H1 (cell line): Measurements from ENCODE around the gene ZNF219. TPM values are rescaled to one million over a fixed set of nuclear protein-coding genes. Genes with fewer than 3 reads are reported as not detected.

Experiments used
- CEBPB ChIP-seq: IDR thresholded peaks from 2 replicates; pipeline ENCODE4 v1.6.1; 2012; ENCODE audit warnings: low read depth, low read length
- MAFK ChIP-seq: IDR thresholded peaks from 2 replicates; pipeline ENCODE4 v1.6.1; 2012; ENCODE audit warnings: low read depth, mild to moderate bottlenecking, improper control_type of control experiment, low read length
- NANOG ChIP-seq: IDR thresholded peaks from 2 replicates; pipeline ENCODE4 v1.6.1; 2011; ENCODE audit warnings: low read length, low read depth, mild to moderate bottlenecking, inconsistent platforms; ENCODE audit not compliant: insufficient read depth, poor library complexity, severe bottlenecking
- PHF8 ChIP-seq: fragments of 200-600 bp; sonication (generic); conservative IDR thresholded peaks from 2 replicates; pipeline ENCODE4 v1.7.1; 2012; ENCODE audit warnings: low read depth, mild to moderate bottlenecking, inconsistent platforms, low read length, moderate library complexity
- SIN3A ChIP-seq, 2 experiments: IDR thresholded peaks in 1 of 2; conservative IDR thresholded peaks in 1 of 2; 2 replicates each; pipeline ENCODE4 v1.6.1; 2011 to 2012; ENCODE audit warnings: low read length in 2 of 2, improper control_type of control experiment in 1 of 2, low read depth in 1 of 2, mild to moderate bottlenecking in 1 of 2
- TEAD4 ChIP-seq: IDR thresholded peaks from 2 replicates; pipeline ENCODE4 v1.6.1; 2012; ENCODE audit warnings: low read depth, low read length, inconsistent platforms, mixed read lengths
- polyA plus RNA-seq, 7 experiments: library from polyadenylated mRNA; depleted of rRNA in 3 of 7; stranded (reverse) in 5 of 7; unstranded in 2 of 7; fragments of >200 nt in 5 of 7; fragments of 200-250 nt in 2 of 7; gene quantifications; 1 replicate in 5 of 7; 2 replicates in 1 of 7; 4 replicates in 1 of 7; pipeline versions ENCODE4 v1.2.1 to v1.2.3, GENCODE V29; 2011 to 2013; ENCODE audit warnings: missing spikeins in 2 of 7, mixed read lengths in 2 of 7
- total RNA-seq: library from RNA; stranded (reverse); fragmentation: NEBNext Ultra II Directional; extraction: Animal tissue kit (Norgen Biotek cat#: 25700); gene quantifications from 2 replicates; pipeline ENCODE4 v1.2.1, GENCODE V29; 2021
- TF ChIP-seq, protein P1 (sequence below): fragments of 300-600 bp; sonication (generic); IDR thresholded peaks from 2 replicates; pipeline ENCODE4 v1.7.1; 2012; ENCODE audit warnings: low read length, moderate library complexity, mild to moderate bottlenecking, inconsistent platforms; ENCODE audit not compliant: insufficient replicate concordance

Gene ZNF219
- total and polyA plus RNA-seq, 2 of the 8 experiments (the other 6 are each of a cell fraction or from before 2014, with no cell fraction given) = 113 to 160 TPM

DNA sequence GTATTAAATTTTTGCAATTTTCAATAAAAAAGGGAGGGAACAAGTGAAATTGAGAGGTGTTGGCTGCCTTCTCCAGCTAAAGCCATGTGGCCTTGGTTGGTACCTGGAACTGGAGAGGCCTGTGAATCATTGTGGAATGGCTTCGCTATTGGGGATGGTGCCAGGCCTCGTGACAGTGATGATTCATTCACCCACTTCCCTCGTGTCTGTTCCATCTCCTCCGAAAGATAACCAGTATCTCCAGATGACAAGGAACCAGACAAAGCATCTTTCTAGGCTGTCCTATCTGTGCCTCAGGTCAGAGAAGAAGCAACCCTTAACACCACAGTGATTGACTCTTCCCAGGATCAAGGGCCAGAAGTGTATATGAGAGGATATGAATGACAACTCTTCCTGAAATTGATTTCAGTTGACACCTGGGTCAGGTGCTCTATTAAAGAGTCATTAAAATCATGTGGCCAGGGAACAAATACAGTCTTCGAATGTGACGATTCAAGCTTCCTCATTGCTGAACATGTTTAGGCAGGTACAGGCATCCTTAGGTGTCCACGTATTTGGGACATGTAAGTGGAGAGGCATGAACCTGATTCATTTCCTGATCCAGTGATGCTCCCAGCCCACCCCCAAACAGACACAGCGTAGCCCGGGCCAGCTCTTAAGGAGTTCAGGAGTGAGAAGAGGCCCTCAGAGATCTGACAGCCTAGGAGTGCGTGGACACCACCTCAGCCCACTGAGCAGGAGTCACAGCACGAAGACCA is 56.6 kb downstream of the ZNF219 start, which contains the start of gene RNASE7 (continued):
- TF ChIP-seq, protein P1, sequence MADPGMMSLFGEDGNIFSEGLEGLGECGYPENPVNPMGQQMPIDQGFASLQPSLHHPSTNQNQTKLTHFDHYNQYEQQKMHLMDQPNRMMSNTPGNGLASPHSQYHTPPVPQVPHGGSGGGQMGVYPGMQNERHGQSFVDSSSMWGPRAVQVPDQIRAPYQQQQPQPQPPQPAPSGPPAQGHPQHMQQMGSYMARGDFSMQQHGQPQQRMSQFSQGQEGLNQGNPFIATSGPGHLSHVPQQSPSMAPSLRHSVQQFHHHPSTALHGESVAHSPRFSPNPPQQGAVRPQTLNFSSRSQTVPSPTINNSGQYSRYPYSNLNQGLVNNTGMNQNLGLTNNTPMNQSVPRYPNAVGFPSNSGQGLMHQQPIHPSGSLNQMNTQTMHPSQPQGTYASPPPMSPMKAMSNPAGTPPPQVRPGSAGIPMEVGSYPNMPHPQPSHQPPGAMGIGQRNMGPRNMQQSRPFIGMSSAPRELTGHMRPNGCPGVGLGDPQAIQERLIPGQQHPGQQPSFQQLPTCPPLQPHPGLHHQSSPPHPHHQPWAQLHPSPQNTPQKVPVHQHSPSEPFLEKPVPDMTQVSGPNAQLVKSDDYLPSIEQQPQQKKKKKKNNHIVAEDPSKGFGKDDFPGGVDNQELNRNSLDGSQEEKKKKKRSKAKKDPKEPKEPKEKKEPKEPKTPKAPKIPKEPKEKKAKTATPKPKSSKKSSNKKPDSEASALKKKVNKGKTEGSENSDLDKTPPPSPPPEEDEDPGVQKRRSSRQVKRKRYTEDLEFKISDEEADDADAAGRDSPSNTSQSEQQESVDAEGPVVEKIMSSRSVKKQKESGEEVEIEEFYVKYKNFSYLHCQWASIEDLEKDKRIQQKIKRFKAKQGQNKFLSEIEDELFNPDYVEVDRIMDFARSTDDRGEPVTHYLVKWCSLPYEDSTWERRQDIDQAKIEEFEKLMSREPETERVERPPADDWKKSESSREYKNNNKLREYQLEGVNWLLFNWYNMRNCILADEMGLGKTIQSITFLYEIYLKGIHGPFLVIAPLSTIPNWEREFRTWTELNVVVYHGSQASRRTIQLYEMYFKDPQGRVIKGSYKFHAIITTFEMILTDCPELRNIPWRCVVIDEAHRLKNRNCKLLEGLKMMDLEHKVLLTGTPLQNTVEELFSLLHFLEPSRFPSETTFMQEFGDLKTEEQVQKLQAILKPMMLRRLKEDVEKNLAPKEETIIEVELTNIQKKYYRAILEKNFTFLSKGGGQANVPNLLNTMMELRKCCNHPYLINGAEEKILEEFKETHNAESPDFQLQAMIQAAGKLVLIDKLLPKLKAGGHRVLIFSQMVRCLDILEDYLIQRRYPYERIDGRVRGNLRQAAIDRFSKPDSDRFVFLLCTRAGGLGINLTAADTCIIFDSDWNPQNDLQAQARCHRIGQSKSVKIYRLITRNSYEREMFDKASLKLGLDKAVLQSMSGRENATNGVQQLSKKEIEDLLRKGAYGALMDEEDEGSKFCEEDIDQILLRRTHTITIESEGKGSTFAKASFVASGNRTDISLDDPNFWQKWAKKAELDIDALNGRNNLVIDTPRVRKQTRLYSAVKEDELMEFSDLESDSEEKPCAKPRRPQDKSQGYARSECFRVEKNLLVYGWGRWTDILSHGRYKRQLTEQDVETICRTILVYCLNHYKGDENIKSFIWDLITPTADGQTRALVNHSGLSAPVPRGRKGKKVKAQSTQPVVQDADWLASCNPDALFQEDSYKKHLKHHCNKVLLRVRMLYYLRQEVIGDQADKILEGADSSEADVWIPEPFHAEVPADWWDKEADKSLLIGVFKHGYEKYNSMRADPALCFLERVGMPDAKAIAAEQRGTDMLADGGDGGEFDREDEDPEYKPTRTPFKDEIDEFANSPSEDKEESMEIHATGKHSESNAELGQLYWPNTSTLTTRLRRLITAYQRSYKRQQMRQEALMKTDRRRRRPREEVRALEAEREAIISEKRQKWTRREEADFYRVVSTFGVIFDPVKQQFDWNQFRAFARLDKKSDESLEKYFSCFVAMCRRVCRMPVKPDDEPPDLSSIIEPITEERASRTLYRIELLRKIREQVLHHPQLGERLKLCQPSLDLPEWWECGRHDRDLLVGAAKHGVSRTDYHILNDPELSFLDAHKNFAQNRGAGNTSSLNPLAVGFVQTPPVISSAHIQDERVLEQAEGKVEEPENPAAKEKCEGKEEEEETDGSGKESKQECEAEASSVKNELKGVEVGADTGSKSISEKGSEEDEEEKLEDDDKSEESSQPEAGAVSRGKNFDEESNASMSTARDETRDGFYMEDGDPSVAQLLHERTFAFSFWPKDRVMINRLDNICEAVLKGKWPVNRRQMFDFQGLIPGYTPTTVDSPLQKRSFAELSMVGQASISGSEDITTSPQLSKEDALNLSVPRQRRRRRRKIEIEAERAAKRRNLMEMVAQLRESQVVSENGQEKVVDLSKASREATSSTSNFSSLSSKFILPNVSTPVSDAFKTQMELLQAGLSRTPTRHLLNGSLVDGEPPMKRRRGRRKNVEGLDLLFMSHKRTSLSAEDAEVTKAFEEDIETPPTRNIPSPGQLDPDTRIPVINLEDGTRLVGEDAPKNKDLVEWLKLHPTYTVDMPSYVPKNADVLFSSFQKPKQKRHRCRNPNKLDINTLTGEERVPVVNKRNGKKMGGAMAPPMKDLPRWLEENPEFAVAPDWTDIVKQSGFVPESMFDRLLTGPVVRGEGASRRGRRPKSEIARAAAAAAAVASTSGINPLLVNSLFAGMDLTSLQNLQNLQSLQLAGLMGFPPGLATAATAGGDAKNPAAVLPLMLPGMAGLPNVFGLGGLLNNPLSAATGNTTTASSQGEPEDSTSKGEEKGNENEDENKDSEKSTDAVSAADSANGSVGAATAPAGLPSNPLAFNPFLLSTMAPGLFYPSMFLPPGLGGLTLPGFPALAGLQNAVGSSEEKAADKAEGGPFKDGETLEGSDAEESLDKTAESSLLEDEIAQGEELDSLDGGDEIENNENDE = no peak
- no peak for TF ChIP-seq NANOG
- TF ChIP-seq TEAD4 = no peak
- TF ChIP-seq SIN3A (conservative IDR thresholded peaks at IDR 0.05 in 1 of 2, IDR thresholded peaks at IDR 0.05 in 1 of 2; ENCODE audit: low read depth in 1 of 2, low read length in 2 of 2) = no peak
- TF ChIP-seq PHF8 = no peak
- TF ChIP-seq MAFK = no peak
- no peak for TF ChIP-seq CEBPB
